Fibroblast of mammary gland (primary cell): Measurements from ENCODE around the gene EXT2.

Source experiments
- DNase-seq: peaks from one replicate; pipeline ENCODE4 v3.0.0-alpha.2; 2010; ENCODE audit warnings: low read depth
- H3K4me3 ChIP-seq: 2 replicates; pipeline ENCODE4 v1.5.1; 2011; ENCODE audit warnings: low read depth, mild to moderate bottlenecking, low read length, moderate library complexity; ENCODE audit not compliant: control insufficient read depth
- CTCF ChIP-seq: conservative IDR thresholded peaks from 2 replicates; pipeline ENCODE4 v1.5.1; 2011; ENCODE audit warnings: low read depth, low read length, inconsistent platforms; ENCODE audit not compliant: control insufficient read depth, insufficient read depth

Gene EXT2

GRCh38 chr11:44261800-44262591, 166.5 kb downstream of the EXT2 start:
- no peak for DNase-seq
- H3K4me3 ChIP-seq, result no peak overlapping the region
- no peak for TF ChIP-seq CTCF

- TF ChIP-seq CTCF, result no peak
- no peak for DNase-seq
- H3K4me3 ChIP-seq, result no peak overlapping the region
These were observed 168.4 kb downstream of the EXT2 start for GRCh38 chr11:44263738-44264437.

GRCh38 chr11:44264438-44264749, 168.9 kb downstream of the EXT2 start:
- no peak for DNase-seq
- H3K4me3 ChIP-seq, result no peak overlapping the region
- TF ChIP-seq CTCF, result no peak

GRCh38 chr11:44264761-44265160, 169.3 kb downstream of the EXT2 start:
- TF ChIP-seq CTCF, result no peak
- no peak overlapping the region for H3K4me3 ChIP-seq
- no peak for DNase-seq

- DNase-seq, result no peak
- no peak overlapping the region for H3K4me3 ChIP-seq
- no peak for TF ChIP-seq CTCF
These were observed 170.7 kb downstream of the EXT2 start for GRCh38 chr11:44266056-44266780.

- TF ChIP-seq CTCF, result no peak
These were observed 171.7 kb downstream of the EXT2 start for GRCh38 chr11:44267006-44267749.

More at GRCh38 chr11:44267006-44267749, 171.7 kb downstream of the EXT2 start:
- no peak overlapping the region for H3K4me3 ChIP-seq
- no peak for DNase-seq
